H54 (cell line): ENCODE measurements around the gene TNFSF4.
"Not testable (repeated sequence)": the region's sequence is repeated elsewhere in the genome, so short reads cannot be mapped to it uniquely, and the experiment has no call there.

Experiments used
- DNase-seq: peaks from one replicate; pipeline ENCODE4 v3.0.0; 2011; ENCODE audit warnings: low spot score, mixed read lengths; ENCODE audit not compliant: insufficient read length
- FAIRE-seq: peaks from 3 replicates; lab custom pipeline; 2011; peaks lifted over from hg19 to GRCh38; lab: Jason Lieb, UNC
- POLR2A ChIP-seq: IDR thresholded peaks from 2 replicates; pipeline ENCODE4 v1.6.1; 2011; ENCODE audit warnings: low read depth, mild to moderate bottlenecking, low read length

Gene TNFSF4

GRCh38 chr1:173206816-173207568 is at the start of gene TNFSF4:
Gene TNFSF4, minus strand, starts transcription at chr1:173207331. Its CDS starts 155 bp downstream, at chr1:173207176.
- FAIRE-seq (no peak), DNase-seq (no peak)
- TF ChIP-seq POLR2A: no peak

DNA sequence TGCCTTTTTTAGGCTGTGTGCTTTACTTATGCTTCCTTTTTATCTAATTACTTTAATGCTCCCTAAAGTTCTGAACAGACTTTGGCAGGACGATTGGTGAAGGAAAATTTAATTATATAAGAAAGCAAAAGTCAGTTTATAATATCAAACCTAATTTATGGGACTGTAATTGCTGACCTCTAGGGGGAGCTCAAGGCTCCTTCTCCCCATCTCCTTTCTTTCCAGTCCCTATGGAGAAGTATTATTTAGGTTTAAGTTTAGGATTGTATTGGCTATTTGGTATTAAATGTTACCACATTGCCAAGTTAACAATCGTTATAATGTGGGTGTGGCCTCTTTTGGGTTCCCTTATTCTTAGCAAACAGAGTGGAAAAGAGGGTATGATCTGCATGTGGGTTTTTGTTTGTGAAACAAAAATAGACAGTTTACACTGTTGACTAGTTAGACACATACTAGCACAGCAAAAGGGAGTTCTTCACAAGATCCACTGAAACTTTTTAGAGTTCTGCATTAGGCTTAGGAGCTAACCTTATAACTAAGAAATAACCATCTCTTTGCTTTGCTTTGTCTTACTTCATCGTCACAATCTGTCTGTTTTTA is 48.2 kb upstream of the TNFSF4 start:
- DNase-seq: no peak
- no peak for FAIRE-seq
- no peak for TF ChIP-seq POLR2A

DNA sequence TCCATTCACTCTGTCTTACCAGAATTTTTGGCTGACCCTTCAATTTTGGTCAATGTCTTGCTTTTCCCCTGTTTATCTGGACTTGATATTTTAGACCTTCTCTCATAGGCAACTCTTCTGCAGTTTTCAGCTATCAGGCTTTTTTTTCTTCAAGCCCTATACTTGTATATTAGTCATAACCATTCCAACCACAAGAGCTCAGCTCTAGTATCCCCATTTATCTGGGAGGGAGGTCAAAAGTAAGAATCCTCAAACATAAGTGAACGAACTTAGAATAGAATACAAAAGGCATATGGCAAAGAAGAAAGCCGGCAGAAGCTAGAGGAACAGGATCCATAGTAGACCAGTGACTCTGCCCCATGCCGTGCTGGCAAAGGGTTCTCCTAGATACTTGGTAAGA is 45.9 kb upstream of the TNFSF4 start:
- no peak for DNase-seq
- TF ChIP-seq POLR2A: no peak
- FAIRE-seq: no peak

GRCh38 chr1:173249349-173249748 is 42.2 kb upstream of the TNFSF4 start:
- FAIRE-seq: peak; percentile 91
- no peak for DNase-seq
- TF ChIP-seq POLR2A: no peak

DNA sequence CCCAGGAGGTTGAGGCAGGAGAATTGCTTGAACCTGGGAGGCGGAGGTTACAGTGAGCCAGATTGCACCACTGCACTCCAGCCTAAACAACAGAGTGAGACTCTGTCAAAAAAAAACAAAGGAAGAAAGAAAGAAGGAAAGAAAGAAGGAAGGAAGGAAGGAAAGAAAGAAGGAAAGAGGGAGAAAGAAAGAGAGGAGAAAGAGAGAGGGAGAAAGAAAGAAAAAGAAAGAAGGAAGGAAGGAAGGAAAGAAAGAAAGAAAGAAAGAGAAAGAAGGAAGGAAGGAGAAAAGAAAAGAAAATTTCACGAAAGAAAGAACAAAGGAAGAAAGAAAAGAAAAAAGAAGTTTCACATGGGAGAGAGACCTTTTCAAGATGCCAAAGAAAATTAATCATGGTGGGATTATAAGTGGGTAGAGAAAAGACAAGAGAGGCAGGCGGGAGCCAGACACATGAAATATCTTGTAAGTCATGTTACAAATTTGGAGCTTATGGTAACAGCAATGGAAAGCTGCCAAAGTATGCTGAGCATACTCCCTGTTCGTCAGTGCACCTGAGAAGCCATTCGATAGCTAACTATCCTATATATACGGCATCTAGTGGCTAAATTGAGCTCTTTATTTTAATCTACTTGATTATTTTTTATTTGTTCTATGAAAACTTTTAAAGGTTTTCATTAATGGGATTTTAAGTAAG is 41.3 kb upstream of the TNFSF4 start:
- FAIRE-seq (no peak), DNase-seq (no peak)
- no peak for TF ChIP-seq POLR2A

- TF ChIP-seq POLR2A: no peak
- FAIRE-seq (no peak), DNase-seq (no peak)
These were observed 38.8 kb upstream of the TNFSF4 start for GRCh38 chr1:173245892-173246291.

GRCh38 chr1:173243300-173243699 is 36.2 kb upstream of the TNFSF4 start:
- FAIRE-seq (no peak), DNase-seq (no peak)
- TF ChIP-seq POLR2A: no peak

DNA sequence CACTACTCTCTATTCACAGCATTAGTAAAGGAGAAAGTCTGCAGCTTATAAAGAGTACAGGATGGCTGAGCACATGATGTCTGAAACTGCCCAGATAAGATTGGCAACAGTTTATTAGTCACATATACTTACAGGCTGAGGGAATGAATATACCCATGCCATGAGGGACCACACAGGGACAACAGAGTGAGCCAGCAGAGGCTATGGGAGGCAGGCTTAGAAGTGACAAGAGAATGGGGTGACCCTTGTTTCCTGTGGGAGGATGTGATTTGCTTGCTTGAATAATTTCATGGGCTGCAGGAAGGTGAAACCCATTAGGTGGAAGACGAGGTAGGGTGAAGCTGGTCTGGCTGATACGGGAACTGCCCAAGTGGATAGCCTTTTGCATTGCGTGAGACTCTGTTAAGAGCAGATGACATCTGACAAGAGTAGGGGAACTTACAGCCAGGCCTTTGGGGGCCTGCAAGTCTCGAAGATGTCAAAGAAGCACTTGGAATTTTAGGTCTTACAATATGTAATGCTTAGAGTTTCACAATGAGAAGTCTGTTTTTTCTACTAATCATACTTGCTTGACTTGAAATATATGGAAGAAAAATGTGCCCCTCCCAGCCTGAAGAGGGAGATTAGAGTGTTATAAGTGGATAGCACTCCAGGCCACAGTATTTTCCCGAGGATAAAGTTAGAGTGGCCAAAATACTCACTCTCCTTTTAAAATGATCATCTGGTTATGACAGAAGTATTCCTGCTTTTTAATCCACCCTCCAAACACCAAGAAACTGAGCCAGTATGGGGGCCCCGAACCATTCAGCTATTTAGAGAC is 34.6 kb upstream of the TNFSF4 start:
- no peak for TF ChIP-seq POLR2A
- FAIRE-seq: no peak
- no peak for DNase-seq

GRCh38 chr1:173240609-173241008 is 33.5 kb upstream of the TNFSF4 start:
- DNase-seq: no peak
- no peak for TF ChIP-seq POLR2A
- no peak for FAIRE-seq

DNA sequence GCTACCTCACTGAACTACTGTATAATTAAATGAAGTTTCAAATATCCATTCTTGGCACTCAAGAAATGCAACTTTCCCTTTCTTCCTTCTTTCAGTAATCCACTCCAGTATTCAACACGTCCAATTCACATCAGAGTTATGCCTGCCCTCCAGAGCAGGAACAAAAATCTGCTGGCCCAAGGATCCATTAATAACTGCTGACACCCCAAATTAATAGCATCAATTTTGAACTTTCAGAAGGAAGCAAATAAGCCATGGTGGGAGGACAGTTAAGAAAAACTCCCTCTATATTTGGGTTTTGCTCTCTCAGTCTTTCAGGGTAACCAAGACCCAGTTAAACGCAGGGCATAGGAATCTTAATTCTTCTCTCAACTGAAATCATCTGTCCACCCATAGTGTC is 31.9 kb upstream of the TNFSF4 start:
- TF ChIP-seq POLR2A: no peak
- FAIRE-seq (no peak), DNase-seq (no peak)

DNA sequence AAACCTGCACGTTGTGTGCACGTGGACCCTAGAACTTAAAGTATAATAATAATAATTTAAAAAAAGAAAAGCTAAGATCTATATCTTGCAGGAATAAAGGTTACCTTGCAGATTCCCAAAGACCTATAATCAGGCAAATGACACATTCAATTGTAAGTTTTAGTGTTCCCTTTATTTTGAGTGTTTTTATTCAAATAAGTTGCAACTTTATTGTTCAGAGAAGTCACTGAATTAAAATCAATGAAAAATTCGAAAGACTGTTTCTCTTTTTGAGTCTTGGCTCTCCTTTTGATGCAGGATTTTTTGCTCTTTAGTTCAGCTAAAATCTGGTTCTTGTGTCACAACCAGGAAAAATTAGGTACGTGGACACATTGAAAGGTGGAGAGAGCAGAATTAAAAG is 27.8 kb upstream of the TNFSF4 start:
- no peak for TF ChIP-seq POLR2A
- FAIRE-seq: no peak

GRCh38 chr1:173234434-173234833 is 27.3 kb upstream of the TNFSF4 start:
- FAIRE-seq: not testable (repeated sequence)

More for the DNA sequence above, 27.8 kb upstream of the TNFSF4 start:
- DNase-seq: no peak

DNA sequence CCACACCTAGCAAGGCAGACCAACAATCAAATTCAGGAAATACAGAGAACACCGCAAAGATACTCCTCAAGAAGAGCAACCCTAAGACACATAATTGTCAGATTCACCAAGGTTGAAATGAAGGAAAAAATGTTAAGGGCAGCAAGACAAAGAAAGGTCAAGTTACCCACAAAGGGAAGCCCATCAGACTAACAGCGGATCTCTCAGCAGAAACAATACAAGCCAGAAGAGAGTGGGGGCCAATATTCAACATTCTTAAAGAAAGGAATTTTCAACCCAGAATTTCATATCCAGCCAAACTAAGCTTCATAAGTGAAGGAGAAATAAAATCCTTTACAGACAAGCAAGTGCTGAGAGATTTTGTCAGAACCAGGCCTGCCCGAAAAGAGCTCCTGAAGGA is 21.9 kb upstream of the TNFSF4 start:
- DNase-seq, FAIRE-seq: not testable (repeated sequence)

More at GRCh38 chr1:173234434-173234833, 27.3 kb upstream of the TNFSF4 start:
- not testable (repeated sequence) for DNase-seq

GRCh38 chr1:173224949-173225348 is 17.8 kb upstream of the TNFSF4 start:
- no peak for DNase-seq
- FAIRE-seq: no peak

More at GRCh38 chr1:173224949-173225348, 17.8 kb upstream of the TNFSF4 start:
- no peak for TF ChIP-seq POLR2A
